HFF-Myc (cell line): ENCODE results near the gene LAG3.

Experiments used
- DNase-seq: peaks from one replicate; pipeline ENCODE4 v3.0.0-alpha.2; 2011; ENCODE audit warnings: low read depth; ENCODE audit errors: extremely low read depth
- H3K4me3 ChIP-seq: replicated peaks from 2 replicates; pipeline ENCODE4 v1.5.1; 2011; ENCODE audit warnings: low read depth, mild to moderate bottlenecking, control low read depth, low read length
- CTCF ChIP-seq: IDR thresholded peaks from 2 replicates; pipeline ENCODE4 v1.5.1; 2012; ENCODE audit warnings: mild to moderate bottlenecking, low read depth, low read length, control low read depth; ENCODE audit errors: missing control alignments

Gene LAG3

GRCh38 chr12:6771509-6772330 lies 600 bp upstream of the LAG3 start:
- TF ChIP-seq CTCF, result no peak
- DNase-seq, result no peak
- no peak overlapping the region for H3K4me3 ChIP-seq

GRCh38 chr12:6772726-6773589 lies 638 bp downstream of the LAG3 start:
- H3K4me3 ChIP-seq, result no peak overlapping the region
- DNase-seq, result no peak
- no peak for TF ChIP-seq CTCF

GRCh38 chr12:6773590-6774351 lies 1.5 kb downstream of the LAG3 start:
- no peak for DNase-seq
- no peak overlapping the region for H3K4me3 ChIP-seq
- no peak for TF ChIP-seq CTCF

GRCh38 chr12:6774499-6775062 lies 2.3 kb downstream of the LAG3 start:
- TF ChIP-seq CTCF, result no peak
- DNase-seq, result no peak
- no peak overlapping the region for H3K4me3 ChIP-seq

GRCh38 chr12:6775185-6776174 lies 3.2 kb downstream of the LAG3 start:
- DNase-seq, result no peak
- TF ChIP-seq CTCF, result no peak
- H3K4me3 ChIP-seq, result no peak overlapping the region
